Glomerular endothelial cell (primary cell): ENCODE measurements around the gene NTN1. TPM values are rescaled to one million over a fixed set of nuclear protein-coding genes. Genes with fewer than 3 reads are reported as not detected.

Experiments
- DNase-seq: peaks from one replicate; pipeline ENCODE4 v3.0.0-alpha.2; 2011; ENCODE audit warnings: low read depth, low spot score; ENCODE audit errors: extremely low read depth
- total RNA-seq: library from RNA; depleted of rRNA; stranded (reverse); fragments of >200 nt; gene quantifications from 2 replicates; pipeline ENCODE4 v1.2.3, GENCODE V29; 2015

Gene NTN1
- total RNA-seq, 1 donor from 2014 or later = 0.82 TPM

GRCh38 chr17:9187828-9188227, 166.5 kb downstream of the NTN1 start:
- no peak for DNase-seq

GRCh38 chr17:9188367-9188766, 167.1 kb downstream of the NTN1 start:
- no peak for DNase-seq

- DNase-seq = no peak
Measured at GRCh38 chr17:9189870-9190269, 168.6 kb downstream of the NTN1 start.

- DNase-seq = no peak
Measured at GRCh38 chr17:9192010-9192409, 170.7 kb downstream of the NTN1 start.

- DNase-seq = no peak
Measured at GRCh38 chr17:9195411-9195810, 174.1 kb downstream of the NTN1 start.

- DNase-seq = no peak
Measured at GRCh38 chr17:9195961-9196670, 174.8 kb downstream of the NTN1 start.

- no peak for DNase-seq
Measured at GRCh38 chr17:9199571-9200551, 178.6 kb downstream of the NTN1 start.

- DNase-seq = no peak
Measured at GRCh38 chr17:9200699-9201359, 179.5 kb downstream of the NTN1 start.

GRCh38 chr17:9202532-9202931, 181.2 kb downstream of the NTN1 start:
- no peak for DNase-seq

- DNase-seq = no peak
Measured at GRCh38 chr17:9203771-9204425, 182.6 kb downstream of the NTN1 start.

GRCh38 chr17:9204637-9205329, 183.5 kb downstream of the NTN1 start:
- no peak for DNase-seq

GRCh38 chr17:9205520-9206409, 184.5 kb downstream of the NTN1 start:
- DNase-seq = no peak

GRCh38 chr17:9206410-9206703, 185.0 kb downstream of the NTN1 start:
- no peak for DNase-seq

GRCh38 chr17:9206741-9207332, 185.5 kb downstream of the NTN1 start:
- no peak for DNase-seq

GRCh38 chr17:9208381-9209105, 187.2 kb downstream of the NTN1 start:
- DNase-seq = no peak

GRCh38 chr17:9209347-9209746, 188.0 kb downstream of the NTN1 start:
- DNase-seq = no peak

GRCh38 chr17:9209781-9210370, 188.6 kb downstream of the NTN1 start:
- no peak for DNase-seq
